Keratinocyte (primary cell): ENCODE measurements around the gene ALK.

ENCODE experiments used
- EZH2 ChIP-seq: IDR thresholded peaks from one replicate; pipeline ENCODE4 v1.6.1; 2012; ENCODE audit warnings: inconsistent platforms, mild to moderate bottlenecking, low read length, moderate library complexity
- TF ChIP-seq, protein P1 (sequence below), 3 experiments: IDR thresholded peaks in 1 of 3; conservative IDR thresholded peaks in 1 of 3; optimal IDR thresholded peaks in 1 of 3; 2 replicates in 2 of 3; 3 replicates in 1 of 3; pipeline versions ENCODE3 to v1.5.1; 2011; ENCODE audit warnings: low read length in 3 of 3, mild to moderate bottlenecking in 3 of 3, moderate library complexity in 2 of 3, control low read depth in 1 of 3, inconsistent platforms in 1 of 3; ENCODE audit not compliant: insufficient read depth in 2 of 3; ENCODE audit errors: extremely low read depth in 1 of 3

DNA sequence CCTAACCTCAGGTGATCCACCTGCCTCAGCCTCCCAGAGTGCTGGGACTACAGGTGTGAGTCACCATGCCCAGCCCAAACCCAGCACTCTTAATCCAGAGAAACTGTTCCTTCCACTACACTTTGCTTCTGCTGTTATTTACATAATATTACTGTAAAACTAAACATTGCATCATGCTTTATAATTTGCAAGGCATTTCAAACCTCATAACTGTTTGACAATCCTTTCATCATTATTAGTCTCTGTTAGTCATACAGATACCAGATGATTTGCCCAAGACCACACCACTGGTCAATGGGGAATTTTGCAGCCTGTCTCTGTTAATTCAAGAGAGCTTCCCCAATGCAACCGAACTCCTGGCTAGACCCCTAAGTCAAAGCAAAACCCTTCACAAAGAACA lies 338.3 kb downstream of the ALK start:
- TF ChIP-seq, protein P1, sequence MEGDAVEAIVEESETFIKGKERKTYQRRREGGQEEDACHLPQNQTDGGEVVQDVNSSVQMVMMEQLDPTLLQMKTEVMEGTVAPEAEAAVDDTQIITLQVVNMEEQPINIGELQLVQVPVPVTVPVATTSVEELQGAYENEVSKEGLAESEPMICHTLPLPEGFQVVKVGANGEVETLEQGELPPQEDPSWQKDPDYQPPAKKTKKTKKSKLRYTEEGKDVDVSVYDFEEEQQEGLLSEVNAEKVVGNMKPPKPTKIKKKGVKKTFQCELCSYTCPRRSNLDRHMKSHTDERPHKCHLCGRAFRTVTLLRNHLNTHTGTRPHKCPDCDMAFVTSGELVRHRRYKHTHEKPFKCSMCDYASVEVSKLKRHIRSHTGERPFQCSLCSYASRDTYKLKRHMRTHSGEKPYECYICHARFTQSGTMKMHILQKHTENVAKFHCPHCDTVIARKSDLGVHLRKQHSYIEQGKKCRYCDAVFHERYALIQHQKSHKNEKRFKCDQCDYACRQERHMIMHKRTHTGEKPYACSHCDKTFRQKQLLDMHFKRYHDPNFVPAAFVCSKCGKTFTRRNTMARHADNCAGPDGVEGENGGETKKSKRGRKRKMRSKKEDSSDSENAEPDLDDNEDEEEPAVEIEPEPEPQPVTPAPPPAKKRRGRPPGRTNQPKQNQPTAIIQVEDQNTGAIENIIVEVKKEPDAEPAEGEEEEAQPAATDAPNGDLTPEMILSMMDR (optimal IDR thresholded peaks at IDR 0.05 in 1 of 3, IDR thresholded peaks at IDR 0.05 in 1 of 3, conservative IDR thresholded peaks at IDR 0.05 in 1 of 3; ENCODE audit: extremely low read depth in 1 of 3, insufficient read depth in 2 of 3, low read length in 3 of 3), result no peak
- no peak for TF ChIP-seq EZH2
